Osteocyte (in vitro differentiated cells): ENCODE measurements around the gene CUBN. TPM values are rescaled to one million over a fixed set of nuclear protein-coding genes. Genes with fewer than 3 reads are reported as not detected.

Source experiments
- DNase-seq: peaks from one replicate; pipeline ENCODE4 v3.0.0; 2021; ENCODE audit warnings: mixed read lengths; ENCODE audit not compliant: unreplicated experiment; ENCODE audit errors: extremely low spot score
- H3K27ac Mint-ChIP-seq: one replicate; pipeline ENCODE4 v1.8.0; 2021; ENCODE audit warnings: mild to moderate bottlenecking, mixed read lengths; ENCODE audit not compliant: unreplicated experiment
- H3K27me3 Mint-ChIP-seq: one replicate; pipeline ENCODE4 v1.8.0; 2021; ENCODE audit warnings: mixed read lengths; ENCODE audit not compliant: unreplicated experiment
- H3K36me3 Mint-ChIP-seq: one replicate; pipeline ENCODE4 v1.8.0; 2021; ENCODE audit warnings: mixed read lengths; ENCODE audit not compliant: unreplicated experiment
- H3K4me1 Mint-ChIP-seq: one replicate; pipeline ENCODE4 v1.8.0; 2021; ENCODE audit warnings: mixed read lengths; ENCODE audit not compliant: unreplicated experiment
- H3K4me3 Mint-ChIP-seq: one replicate; pipeline ENCODE4 v1.8.0; 2021; ENCODE audit warnings: mild to moderate bottlenecking, moderate library complexity, mixed read lengths; ENCODE audit not compliant: unreplicated experiment
- H3K9me3 Mint-ChIP-seq: one replicate; pipeline ENCODE4 v1.8.0; 2021; ENCODE audit warnings: mixed read lengths; ENCODE audit not compliant: unreplicated experiment
- CTCF ChIP-seq: fragments of 200-600 bp; sonication (generic); IDR thresholded peaks from 2 replicates; pipeline ENCODE4 v1.5.0; 2021; ENCODE audit warnings: antibody characterized with exemption, mild to moderate bottlenecking, moderate library complexity
- total RNA-seq: library from RNA; stranded (reverse); gene quantifications from 2 replicates; pipeline ENCODE4 v1.2.1, GENCODE V29; 2021

Gene CUBN
- total RNA-seq, 1 donor from 2014 or later = 1.4 TPM

DNA sequence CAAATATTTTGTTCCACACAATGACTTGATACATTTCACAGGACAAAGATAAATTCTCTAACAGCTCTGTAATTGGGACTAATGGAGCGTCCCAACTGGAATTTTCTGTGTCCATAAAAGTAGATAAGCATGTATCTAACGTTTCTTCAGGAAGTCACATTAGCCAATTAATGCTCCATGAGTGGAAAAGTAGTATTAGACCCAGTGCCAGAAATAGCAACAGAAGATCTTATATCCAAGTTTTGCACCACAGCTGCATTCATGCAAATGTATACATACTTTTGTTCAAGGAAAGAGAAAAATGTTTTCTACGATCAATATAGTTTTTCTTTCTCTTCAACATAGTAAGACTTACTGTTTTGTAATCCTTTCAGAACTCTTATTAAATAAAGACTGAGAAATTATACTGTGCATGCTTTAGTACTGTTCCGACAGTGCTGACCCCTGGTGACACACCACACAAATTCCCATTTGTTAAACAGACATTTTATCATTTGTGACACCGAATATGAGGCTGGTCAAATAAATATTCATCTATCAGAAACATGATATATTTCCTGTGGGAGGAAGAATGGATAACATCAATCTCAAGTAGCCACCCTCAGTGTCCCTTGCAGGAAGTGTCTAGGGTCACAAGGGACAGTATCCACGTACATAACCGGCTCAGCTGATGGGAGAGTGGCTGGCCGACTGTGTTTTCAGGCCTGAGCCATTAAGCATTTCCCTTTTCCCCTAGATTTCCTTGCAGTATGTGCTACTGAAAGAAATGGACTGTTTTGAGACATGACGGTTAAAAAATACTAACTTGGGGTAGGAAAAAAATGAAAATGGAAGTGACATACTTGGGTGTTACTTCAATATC is 210.3 kb downstream of the CUBN start:
- no peak for DNase-seq
- H3K36me3 Mint-ChIP-seq = no peaks in the 10 kb centered on the region
- H3K27ac Mint-ChIP-seq = no peak overlapping the region
- no peaks in the 10 kb centered on the region for H3K4me1 Mint-ChIP-seq
- peaks cover 5% of the 10 kb centered on the region for H3K9me3 Mint-ChIP-seq
- H3K4me3 Mint-ChIP-seq = no peak overlapping the region
- TF ChIP-seq CTCF = no peak
- no peaks in the 10 kb centered on the region for H3K27me3 Mint-ChIP-seq

GRCh38 chr10:16916496-16916895 is 213.1 kb downstream of the CUBN start:
- DNase-seq = no peak
- TF ChIP-seq CTCF = no peak
- H3K9me3 Mint-ChIP-seq = peaks cover 5% of the 10 kb centered on the region
- no peaks in the 10 kb centered on the region for H3K4me1 Mint-ChIP-seq
- no peaks in the 10 kb centered on the region for H3K36me3 Mint-ChIP-seq
- H3K27me3 Mint-ChIP-seq = no peaks in the 10 kb centered on the region
- no peak overlapping the region for H3K27ac Mint-ChIP-seq
- no peak overlapping the region for H3K4me3 Mint-ChIP-seq

DNA sequence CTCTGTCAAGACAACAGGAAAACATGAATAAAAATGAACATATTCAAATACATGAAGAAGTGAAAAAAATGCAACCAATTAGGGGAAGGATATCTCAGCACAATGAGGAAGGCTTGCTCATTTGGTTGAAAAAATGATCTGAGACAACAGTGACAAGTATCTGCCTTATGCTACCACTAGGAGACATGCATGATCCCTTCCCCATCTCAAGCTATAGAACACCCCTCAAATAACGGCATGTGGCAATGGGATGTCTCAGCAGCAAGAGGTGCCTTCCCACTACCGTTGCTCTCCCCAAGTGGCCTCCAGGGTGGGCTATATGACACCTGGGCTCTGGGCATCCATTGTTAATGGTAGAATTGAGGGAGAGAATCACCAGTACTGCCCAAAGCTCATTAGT is 214.3 kb downstream of the CUBN start:
- peaks cover 5% of the 10 kb centered on the region for H3K9me3 Mint-ChIP-seq
- no peak for TF ChIP-seq CTCF
- H3K36me3 Mint-ChIP-seq = no peaks in the 10 kb centered on the region
- no peak overlapping the region for H3K27ac Mint-ChIP-seq
- H3K4me1 Mint-ChIP-seq = no peaks in the 10 kb centered on the region
- no peaks in the 10 kb centered on the region for H3K27me3 Mint-ChIP-seq
- H3K4me3 Mint-ChIP-seq = no peak overlapping the region
- DNase-seq = no peak

- H3K27me3 Mint-ChIP-seq = no peaks in the 10 kb centered on the region
- no peak overlapping the region for H3K27ac Mint-ChIP-seq
- peaks cover 5% of the 10 kb centered on the region for H3K9me3 Mint-ChIP-seq
- no peaks in the 10 kb centered on the region for H3K36me3 Mint-ChIP-seq
- H3K4me3 Mint-ChIP-seq = no peak overlapping the region
- H3K4me1 Mint-ChIP-seq = peaks cover 2% of the 10 kb centered on the region
- TF ChIP-seq CTCF = no peak
- DNase-seq = no peak
These were observed 216.3 kb downstream of the CUBN start for GRCh38 chr10:16913266-16913665.

DNA sequence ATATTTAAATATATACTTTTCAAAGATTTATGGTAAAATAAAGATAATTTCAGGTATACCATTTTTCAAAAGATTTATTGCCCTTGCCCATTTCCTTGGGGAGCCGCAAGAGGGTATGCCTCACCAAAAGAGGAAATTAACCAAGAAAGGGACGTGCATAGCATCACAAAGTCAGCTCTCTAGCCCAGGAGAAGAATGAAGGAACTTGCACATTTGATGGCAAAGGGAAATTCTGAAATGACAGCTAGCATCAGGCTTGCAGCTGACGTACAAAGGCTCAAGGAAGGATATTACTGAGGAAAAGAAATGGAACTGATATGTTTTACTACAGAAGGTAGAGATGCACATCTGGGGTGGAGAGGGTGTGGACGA is 218.8 kb downstream of the CUBN start:
- Mint-ChIP-seq H3K4me1 (peaks cover 2% of the 10 kb centered on the region), H3K4me3 (no peak overlapping the region), H3K27ac (no peak overlapping the region), H3K36me3 (no peaks in the 10 kb centered on the region), H3K27me3 (no peaks in the 10 kb centered on the region), H3K9me3 (no peaks in the 10 kb centered on the region)
- no peak for DNase-seq
- no peak for TF ChIP-seq CTCF
